NCI-H1417 (cell line): ENCODE results near the gene MARCHF9.
A peak's percentile ranks its signal among the peaks of the same experiment; 100 is the strongest.
"Not testable (repeated sequence)": the region's sequence is repeated elsewhere in the genome, so short reads cannot be mapped to it uniquely, and the experiment has no call there.

Experiments used
- DNase-seq, 3 experiments: peaks; one replicate each; lab custom pipeline; 2025; lab: John Stamatoyannopoulos, UW

The MARCHF9 gene

GRCh38 chr12:57769594-57769993 lies 14.7 kb downstream of the MARCHF9 start:
- DNase-seq, result no peak

DNA sequence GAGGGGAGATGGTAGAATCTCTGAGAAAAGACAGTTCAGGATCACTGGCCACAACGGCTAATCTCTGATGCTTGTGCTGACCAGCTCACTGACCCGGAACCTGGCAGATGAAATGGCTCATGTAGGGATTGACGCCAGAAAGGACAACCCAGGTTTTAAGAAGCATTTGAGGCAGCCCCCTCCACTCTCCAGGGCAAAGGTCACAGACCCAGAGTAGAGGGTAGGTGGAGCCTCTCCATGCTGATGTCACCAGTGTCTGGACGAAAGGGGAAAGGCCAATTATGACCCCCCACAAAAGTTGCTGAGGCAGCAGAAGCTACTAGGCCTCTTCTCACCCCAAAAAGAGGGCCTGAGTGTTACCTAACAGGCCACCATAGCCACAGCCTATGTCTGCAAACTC lies 15.8 kb downstream of the MARCHF9 start:
- DNase-seq, result no peak

- DNase-seq, result peak in 1 of 3 experiments; percentile 91
These were observed 16.5 kb downstream of the MARCHF9 start for GRCh38 chr12:57771236-57771872.

DNA sequence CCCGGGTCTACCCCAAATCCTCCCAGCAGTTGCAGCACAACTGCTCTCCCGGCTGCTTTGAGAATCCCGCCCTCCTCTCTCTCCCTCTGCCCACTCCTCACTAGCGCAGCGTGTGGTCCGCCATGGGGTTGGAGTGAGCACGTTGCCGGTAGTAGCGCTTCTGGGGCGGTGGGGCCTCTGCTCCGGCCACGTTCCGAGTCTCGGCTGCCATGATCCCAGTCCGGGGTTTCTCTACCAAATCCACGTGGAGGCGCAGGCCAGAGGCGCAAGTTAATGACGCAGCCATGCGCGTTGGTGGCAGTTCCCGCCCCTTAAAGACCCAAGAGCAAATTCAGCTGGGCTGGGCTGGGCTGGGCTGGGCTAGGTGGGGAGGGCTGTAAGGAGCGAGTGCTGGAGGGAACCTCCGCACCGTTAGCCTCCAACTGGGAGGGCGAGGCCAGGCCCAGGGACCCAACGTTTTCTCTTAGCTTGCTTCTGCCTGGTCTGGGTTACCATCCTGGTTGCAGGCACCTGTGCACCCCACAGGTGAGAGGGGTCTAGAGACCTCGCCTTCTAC lies 17.0 kb downstream of the MARCHF9 start, which contains the start of gene METTL1:
TSS of gene METTL1 (minus strand) at position 233 of the 556 bp plus-strand sequence. CDS start at position 211, 22 bp downstream.
- peak; percentile 97 to 99 (median 98) for DNase-seq

DNA sequence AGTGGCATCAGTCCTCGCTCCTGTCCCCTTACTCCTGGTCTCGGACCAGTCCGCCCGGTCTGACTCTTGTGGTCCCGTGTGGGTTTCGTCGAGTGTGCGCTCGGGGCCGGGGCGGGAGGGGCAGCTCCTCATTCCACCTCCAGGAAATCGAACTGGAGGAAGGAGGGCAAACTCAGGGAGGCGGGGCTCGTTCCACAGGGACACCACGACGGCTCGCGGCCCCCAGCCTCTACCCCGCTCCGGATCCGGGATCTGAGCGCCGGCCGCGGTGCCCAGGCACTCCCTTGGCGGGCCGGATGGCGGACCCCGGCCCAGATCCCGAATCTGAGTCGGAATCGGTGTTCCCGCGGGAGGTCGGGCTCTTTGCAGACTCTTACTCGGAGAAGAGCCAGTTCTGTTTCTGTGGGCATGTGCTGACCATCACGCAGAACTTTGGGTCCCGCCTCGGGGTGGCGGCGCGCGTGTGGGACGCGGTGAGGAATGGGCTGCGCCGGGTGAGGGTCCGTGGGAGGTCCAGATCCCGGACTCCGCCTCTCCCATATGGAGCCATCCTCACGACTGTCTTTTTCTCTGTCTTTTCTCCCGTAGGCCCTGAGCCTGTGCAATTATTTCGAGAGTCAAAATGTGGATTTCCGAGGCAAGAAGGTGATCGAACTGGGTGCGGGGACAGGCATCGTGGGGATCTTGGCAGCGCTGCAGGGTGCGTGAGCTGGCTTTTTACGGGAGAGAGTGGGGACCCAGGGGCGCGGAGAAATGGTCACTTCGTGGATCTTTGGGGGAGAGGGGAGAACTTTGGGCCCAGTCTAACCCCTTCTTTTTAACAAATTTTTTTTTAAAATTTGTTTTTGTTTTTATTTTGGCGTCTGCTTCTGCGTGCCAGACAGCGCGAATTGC lies 17.8 kb downstream of the MARCHF9 start, which contains the start of gene EEF1AKMT3:
TSS of gene EEF1AKMT3 (plus strand) at position 186 of the 894 bp plus-strand sequence. CDS start at position 297, 111 bp downstream.
- DNase-seq, result peak; percentile 57 to 63 (median 59)

DNA sequence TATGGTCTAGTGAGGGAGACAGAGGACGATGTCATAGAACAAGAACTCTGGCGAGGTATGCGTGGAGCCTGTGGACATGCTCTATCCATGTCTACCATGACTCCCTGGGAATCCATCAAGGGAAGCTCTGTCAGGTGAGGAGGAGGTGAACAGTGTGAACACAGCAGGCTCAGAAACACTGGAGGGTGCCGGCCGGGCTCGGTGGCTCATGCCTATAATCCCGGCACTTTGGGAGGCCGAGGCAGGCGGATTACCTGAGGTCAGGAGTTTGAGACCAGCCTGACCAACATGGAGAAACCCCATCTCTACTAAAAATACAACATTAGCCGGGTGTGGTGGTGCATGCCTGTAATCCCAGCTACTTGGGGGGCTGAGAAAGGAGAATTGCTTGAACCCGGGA lies 19.7 kb downstream of the MARCHF9 start:
- not testable (repeated sequence) for DNase-seq

- DNase-seq, result no peak
These were observed 20.1 kb downstream of the MARCHF9 start for GRCh38 chr12:57775044-57775443.

DNA sequence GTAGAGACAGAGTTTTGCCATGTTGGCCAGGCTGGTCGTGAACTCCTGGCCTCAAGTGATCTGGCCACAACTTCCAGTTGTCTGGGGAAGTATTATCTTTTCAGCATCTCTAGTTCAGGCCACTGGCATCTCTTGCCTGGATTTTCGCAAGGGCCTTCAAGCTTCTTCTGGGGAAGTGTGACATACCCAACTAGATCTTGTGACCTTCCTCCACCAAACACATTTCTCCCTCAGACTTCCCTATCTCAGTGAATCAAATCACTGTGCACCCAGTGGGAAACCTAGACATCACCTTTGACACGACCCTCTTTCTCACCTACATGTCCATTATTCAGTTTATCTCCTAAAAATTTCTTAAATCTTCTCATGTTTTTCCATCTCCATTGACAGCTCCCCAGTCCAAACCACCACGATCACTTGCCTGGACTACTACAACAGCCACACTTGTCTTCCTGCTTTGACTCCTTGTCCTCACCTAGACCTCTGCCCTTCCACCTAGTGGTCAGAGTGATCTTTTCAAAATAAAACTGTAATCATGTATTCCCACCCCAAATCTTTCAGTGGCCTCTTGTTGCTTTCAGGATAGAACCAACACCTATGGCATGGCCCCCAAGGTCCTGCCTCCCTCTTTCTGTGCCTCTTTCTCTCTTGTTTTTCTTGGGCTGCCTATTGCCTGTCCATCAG lies 20.8 kb downstream of the MARCHF9 start:
- DNase-seq, result no peak

DNA sequence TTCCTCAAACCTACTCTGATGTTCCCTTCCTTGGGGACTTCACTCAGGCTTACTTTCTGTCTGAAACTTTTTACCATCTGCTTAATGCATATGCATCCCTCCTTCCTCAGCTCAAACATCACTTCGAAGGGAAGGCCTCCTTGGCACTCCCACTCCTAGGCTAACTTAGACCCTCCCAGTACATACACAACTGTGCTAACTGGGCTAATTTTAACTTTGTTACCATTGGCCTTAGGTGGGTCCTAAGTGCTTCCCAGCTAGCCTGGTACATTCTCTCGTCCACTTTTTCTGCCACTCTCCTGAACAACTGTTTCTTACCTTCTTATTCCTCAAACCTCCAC lies 21.3 kb downstream of the MARCHF9 start:
- no peak for DNase-seq

DNA sequence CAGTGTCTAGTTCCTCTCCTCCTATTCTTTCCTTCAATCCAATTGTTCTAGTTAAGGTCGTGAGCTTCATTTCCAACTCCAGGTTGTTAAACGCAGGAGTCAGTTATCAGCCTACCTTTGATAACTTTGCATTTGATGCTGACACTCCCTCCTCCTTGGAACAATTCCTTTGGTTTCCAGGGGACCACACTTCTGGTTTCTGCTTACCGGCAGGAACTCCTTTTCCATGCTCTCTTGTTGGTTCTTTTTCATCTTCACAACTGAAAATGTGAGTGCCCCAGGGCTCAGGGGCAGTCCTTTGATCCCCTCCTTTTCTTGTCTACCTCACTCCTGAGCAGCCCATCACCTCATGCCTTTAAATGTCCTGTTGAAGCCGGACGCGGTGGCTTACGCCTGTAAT lies 22.5 kb downstream of the MARCHF9 start:
- DNase-seq, result no peak

DNA sequence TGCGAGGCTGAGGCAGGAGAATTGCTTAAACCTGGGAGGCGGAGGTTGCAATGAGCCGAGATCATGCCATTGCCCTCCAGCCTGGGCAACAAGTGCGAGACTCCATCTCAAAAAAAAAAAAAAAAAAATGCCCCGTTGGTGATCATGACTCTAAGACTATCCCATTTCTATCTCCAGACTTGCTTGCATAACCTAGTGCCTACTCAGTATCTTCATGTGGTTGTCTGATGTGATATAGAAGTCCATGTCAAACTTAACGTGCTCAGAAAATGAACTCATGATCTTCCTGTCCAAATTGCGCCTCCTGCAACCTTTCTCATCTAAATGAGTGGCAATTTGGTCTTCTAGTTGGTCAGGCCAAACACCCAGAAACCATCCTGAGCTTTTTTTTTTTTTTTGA lies 23.0 kb downstream of the MARCHF9 start:
- no peak for DNase-seq

DNA sequence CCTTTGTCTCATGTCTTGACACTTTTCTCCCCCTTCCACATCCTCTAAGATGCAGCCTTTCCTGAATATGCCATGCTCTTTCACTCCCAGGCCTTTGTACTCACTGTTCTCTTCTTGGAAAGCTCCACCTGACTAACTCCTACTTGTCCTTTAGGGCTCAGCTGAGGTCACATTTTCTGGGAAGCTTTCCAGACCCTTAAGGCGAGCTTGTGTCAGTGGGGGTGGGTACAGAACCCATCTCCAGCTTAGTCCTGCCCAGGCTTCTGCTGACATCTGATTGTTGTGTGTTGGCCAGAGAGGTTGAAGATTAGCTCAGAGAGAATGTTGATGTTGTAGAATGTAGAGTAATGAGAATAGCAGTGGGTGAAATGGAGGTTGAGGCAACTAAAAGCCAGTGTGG lies 24.8 kb downstream of the MARCHF9 start:
- no peak for DNase-seq

DNA sequence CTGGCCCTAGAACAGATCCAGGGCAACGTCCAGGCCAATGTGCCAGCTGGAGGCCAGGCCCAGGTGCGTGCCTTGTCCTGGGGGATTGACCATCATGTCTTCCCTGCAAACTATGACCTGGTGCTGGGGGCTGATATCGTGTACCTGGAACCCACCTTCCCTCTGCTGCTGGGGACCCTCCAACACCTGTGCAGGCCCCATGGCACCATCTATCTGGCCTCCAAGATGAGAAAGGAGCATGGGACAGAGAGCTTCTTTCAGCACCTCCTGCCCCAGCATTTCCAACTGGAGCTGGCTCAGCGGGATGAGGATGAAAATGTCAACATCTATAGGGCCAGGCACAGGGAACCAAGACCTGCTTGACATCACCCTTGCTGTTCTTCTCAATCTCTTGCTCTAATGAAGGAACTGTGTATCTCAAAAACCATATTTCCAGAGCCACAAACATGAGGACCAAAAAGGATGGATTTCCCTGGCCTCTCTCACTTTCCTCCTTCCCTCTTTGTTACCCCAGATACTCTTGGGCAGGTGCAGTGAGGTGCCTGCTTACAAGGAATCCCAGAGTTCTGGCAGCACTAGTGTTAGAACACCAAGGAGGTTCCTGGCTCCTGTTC lies 25.5 kb downstream of the MARCHF9 start:
- DNase-seq, result no peak

GRCh38 chr12:57781244-57781643 lies 26.3 kb downstream of the MARCHF9 start:
- DNase-seq, result no peak

DNA sequence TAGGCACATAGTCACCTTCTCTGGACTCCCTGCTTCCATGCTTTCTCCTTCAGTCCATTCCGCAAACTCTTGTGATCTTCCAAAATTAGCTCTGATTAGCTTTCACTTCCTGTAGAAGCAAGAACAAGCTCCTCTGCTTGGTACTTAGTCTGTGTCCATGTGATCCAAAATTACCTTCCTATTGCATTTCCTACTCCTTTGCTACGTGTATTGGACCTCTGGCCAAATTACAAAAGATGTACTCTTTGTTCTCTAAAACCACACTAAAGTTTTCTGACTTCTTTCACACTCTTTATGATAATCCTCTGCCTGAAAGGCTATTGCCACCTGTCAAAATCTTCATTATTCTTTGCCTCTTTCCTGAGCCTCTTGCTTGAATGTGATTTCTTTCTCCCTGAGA lies 26.9 kb downstream of the MARCHF9 start:
- no peak for DNase-seq

DNA sequence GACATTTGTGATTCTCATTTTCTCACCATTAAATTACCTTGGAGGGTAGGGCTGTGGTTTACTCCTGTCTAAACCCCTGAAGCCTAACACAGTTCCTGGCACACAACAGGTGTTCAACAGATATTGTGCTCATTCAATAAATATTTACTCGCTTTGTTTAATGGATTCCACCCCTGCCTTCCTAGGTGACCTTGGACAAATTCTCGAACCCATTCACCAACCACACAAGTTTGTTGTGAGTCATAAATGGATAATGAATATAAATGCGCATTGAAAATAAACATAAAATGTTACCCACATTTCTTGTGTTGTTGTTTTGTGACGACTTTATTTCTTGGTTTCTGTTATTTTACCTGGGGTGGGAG lies 27.3 kb downstream of the MARCHF9 start:
- no peak for DNase-seq

GRCh38 chr12:57782608-57783465 lies 27.9 kb downstream of the MARCHF9 start, which contains the start of gene TSFM:
TSFM (plus strand) TSS chr12:57782787; CDS start chr12:57782802, 15 bp downstream.
- peak; percentile 96 to 98 (median 98) for DNase-seq

GRCh38 chr12:57783466-57783801 lies 28.5 kb downstream of the MARCHF9 start:
- no peak for DNase-seq

DNA sequence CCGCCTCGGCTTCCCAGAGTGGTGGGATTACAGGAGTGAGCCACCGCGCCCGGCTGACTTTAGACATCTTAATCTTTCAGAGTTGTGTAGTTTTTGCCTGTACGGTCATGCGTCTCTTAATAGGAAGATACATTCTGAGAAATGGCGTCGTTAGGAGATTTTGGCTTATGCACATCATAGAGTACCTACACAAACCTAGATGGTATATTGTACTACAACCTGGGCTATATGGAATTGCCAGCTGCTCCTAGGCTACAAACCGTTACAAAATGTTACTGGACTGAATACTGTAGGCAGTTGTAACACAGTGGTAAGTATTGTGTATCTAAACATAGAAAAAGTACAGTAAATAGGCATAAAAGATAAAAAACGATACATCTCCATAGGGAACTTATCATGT lies 29.0 kb downstream of the MARCHF9 start:
- no peak for DNase-seq

GRCh38 chr12:57793920-57794319 lies 39.0 kb downstream of the MARCHF9 start:
- DNase-seq, result no peak

- DNase-seq, result no peak
These were observed 40.5 kb downstream of the MARCHF9 start for GRCh38 chr12:57795354-57795753.
